Endodermal cell (in vitro differentiated cells): ENCODE results near the gene LCORL. TPM values are rescaled to one million over a fixed set of nuclear protein-coding genes. Genes with fewer than 3 reads are reported as not detected.
"Not testable (repeated sequence)": the region's sequence is repeated elsewhere in the genome, so short reads cannot be mapped to it uniquely, and the experiment has no call there.

Source experiments
- DNase-seq: peaks from one replicate; pipeline ENCODE4 v3.0.0-alpha.2; 2017
- H3K27ac ChIP-seq: 2 replicates; pipeline ENCODE4 v1.5.1; 2013; ENCODE audit warnings: mild to moderate bottlenecking, low read depth, low read length, moderate library complexity
- H3K27me3 ChIP-seq: 2 replicates; pipeline ENCODE4 v1.6.1; 2013; ENCODE audit warnings: mild to moderate bottlenecking, low read length, moderate library complexity; ENCODE audit not compliant: insufficient read depth, control insufficient read depth, poor library complexity, severe bottlenecking
- H3K36me3 ChIP-seq: 2 replicates; pipeline ENCODE4 v1.7.0; 2013; ENCODE audit warnings: mild to moderate bottlenecking, low read length, moderate library complexity; ENCODE audit not compliant: control insufficient read depth, insufficient read depth
- H3K4me1 ChIP-seq: one replicate; pipeline ENCODE4 v1.7.0; 2013; ENCODE audit warnings: low read length; ENCODE audit not compliant: control insufficient read depth, insufficient read depth
- H3K4me3 ChIP-seq: 2 replicates; pipeline ENCODE4 v1.5.1; 2013; ENCODE audit warnings: mild to moderate bottlenecking, low read length, moderate library complexity
- H3K9ac ChIP-seq: 2 replicates; pipeline ENCODE4 v1.6.1; 2013; ENCODE audit warnings: mild to moderate bottlenecking, low read length, moderate library complexity; ENCODE audit not compliant: poor library complexity, severe bottlenecking; ENCODE audit errors: extremely low read depth
- H3K9me3 ChIP-seq: 2 replicates; pipeline ENCODE4 v1.6.1; 2013; ENCODE audit warnings: mild to moderate bottlenecking, low read length, moderate library complexity; ENCODE audit not compliant: control insufficient read depth
- H3K27ac Mint-ChIP-seq: 2 replicates; pipeline ENCODE4 v1.8.0; 2020; ENCODE audit warnings: mixed read lengths
- H3K27me3 Mint-ChIP-seq: 2 replicates; pipeline ENCODE4 v1.8.0; 2021; ENCODE audit warnings: mild to moderate bottlenecking, mixed read lengths; ENCODE audit not compliant: insufficient read depth
- H3K36me3 Mint-ChIP-seq: 2 replicates; pipeline ENCODE4 v1.8.0; 2020; ENCODE audit warnings: low read depth, mixed read lengths
- H3K4me1 Mint-ChIP-seq: 2 replicates; pipeline ENCODE4 v1.8.0; 2020; ENCODE audit warnings: mixed read lengths
- H3K4me3 Mint-ChIP-seq: 2 replicates; pipeline ENCODE4 v1.8.0; 2020; ENCODE audit warnings: mild to moderate bottlenecking, moderate library complexity, mixed read lengths
- H3K9me3 Mint-ChIP-seq: 2 replicates; pipeline ENCODE4 v1.8.0; 2020; ENCODE audit warnings: mild to moderate bottlenecking, mixed read lengths
- WGBS, 2 experiments: methylation state at CpG; one replicate each; pipeline versions ENCODE4 v1.1.5 to v1.1.7; 2013; ENCODE audit warnings: missing lambda C conversion rate in 2 of 2, mixed read lengths in 1 of 2; ENCODE audit not compliant: insufficient coverage in 1 of 2, insufficient read length in 1 of 2; 5-methylcytosine and 5-hydroxymethylcytosine counted together
- total RNA-seq, 2 donors: library from RNA; stranded (reverse); fragmentation: NEBNext Ultra II Directional in 1 of 2; extraction: Animal tissue kit (Norgen Biotek cat#: 25700) in 1 of 2; gene quantifications; 2 replicates in 1 of 2; 3 replicates in 1 of 2; pipeline ENCODE4 v1.2.1, GENCODE V29; 2021
- TF ChIP-seq, protein P1 (sequence below): fragments of 200-600 bp; sonication (generic); conservative IDR thresholded peaks from 2 replicates; pipeline ENCODE4 v1.5.0; 2021; ENCODE audit warnings: antibody characterized with exemption, mild to moderate bottlenecking

LCORL gene
- total RNA-seq, 2 donors from 2014 or later: 20.4 to 34.5 TPM

DNA sequence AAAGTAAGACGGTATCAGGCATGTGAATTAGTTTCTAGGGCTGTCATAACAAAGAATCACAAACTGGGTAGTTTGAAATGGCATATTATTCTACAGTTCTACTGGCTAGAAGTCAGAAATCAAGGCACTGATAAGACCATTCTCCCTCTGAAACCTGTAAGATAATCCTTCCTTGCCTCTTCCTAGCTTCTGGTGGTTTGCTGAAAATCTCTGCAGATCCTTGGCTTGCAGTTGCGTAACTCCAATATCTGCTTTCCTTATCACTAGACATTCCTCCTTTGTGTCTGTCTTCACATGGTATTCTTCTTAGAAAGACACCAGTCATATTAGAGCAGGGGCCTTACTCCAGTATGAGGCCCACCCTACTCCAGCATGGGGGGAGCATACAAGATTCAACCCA lies 19.6 kb upstream of the LCORL start:
- Histone ChIP-seq H3K9ac (no peak overlapping the region), H3K36me3 (no peaks in the 10 kb centered on the region), H3K4me1 (peaks cover 7% of the 10 kb centered on the region), H3K4me3 (no peak overlapping the region), H3K9me3 (no peaks in the 10 kb centered on the region), H3K27me3 (no peaks in the 10 kb centered on the region), H3K27ac (no peak overlapping the region)
- TF ChIP-seq, protein P1, sequence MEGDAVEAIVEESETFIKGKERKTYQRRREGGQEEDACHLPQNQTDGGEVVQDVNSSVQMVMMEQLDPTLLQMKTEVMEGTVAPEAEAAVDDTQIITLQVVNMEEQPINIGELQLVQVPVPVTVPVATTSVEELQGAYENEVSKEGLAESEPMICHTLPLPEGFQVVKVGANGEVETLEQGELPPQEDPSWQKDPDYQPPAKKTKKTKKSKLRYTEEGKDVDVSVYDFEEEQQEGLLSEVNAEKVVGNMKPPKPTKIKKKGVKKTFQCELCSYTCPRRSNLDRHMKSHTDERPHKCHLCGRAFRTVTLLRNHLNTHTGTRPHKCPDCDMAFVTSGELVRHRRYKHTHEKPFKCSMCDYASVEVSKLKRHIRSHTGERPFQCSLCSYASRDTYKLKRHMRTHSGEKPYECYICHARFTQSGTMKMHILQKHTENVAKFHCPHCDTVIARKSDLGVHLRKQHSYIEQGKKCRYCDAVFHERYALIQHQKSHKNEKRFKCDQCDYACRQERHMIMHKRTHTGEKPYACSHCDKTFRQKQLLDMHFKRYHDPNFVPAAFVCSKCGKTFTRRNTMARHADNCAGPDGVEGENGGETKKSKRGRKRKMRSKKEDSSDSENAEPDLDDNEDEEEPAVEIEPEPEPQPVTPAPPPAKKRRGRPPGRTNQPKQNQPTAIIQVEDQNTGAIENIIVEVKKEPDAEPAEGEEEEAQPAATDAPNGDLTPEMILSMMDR: no peak
- Mint-ChIP-seq H3K4me1 (peaks cover 14% of the 10 kb centered on the region), H3K36me3 (no peaks in the 10 kb centered on the region), H3K4me3 (no peak overlapping the region), H3K9me3 (no peaks in the 10 kb centered on the region), H3K27me3 (no peaks in the 10 kb centered on the region), H3K27ac (no peak overlapping the region)
- no peak for DNase-seq
- 98 to 100% methylated on average over 1 to 2 of the region's 2 CpGs for WGBS, 2 experiments

DNA sequence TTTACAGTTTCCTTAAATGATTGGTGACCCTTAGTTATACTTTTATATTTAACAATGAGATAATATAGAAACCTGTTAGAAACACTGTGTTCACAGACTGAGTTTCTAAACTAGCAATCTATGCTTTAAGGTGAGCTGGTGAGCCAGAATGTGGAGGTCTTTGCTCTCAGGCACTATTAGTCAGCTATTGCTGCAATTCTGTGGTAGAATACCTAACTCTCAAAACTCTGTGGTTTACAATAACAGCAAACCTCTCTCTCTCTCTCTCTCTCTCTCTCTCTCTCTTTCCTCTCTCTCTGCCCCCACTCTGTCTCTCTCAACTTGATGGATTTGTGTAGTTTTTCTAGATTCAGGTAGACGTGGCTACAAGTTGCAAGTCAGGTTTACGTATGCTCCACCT lies 17.6 kb upstream of the LCORL start:
- H3K27me3 ChIP-seq: no peaks in the 10 kb centered on the region
- no peaks in the 10 kb centered on the region for H3K27me3 Mint-ChIP-seq
- H3K9me3 ChIP-seq: no peaks in the 10 kb centered on the region
- no peak overlapping the region for H3K4me3 Mint-ChIP-seq
- no peaks in the 10 kb centered on the region for H3K36me3 ChIP-seq
- H3K4me1 Mint-ChIP-seq: peaks cover 12% of the 10 kb centered on the region
- WGBS, 2 experiments: 94 to 100% methylated on average over 2 of the region's 2 CpGs
- H3K4me3 ChIP-seq: no peak overlapping the region
- H3K27ac Mint-ChIP-seq: no peak overlapping the region
- H3K4me1 ChIP-seq: peaks cover 7% of the 10 kb centered on the region
- H3K36me3 Mint-ChIP-seq: no peaks in the 10 kb centered on the region
- no peak for DNase-seq
- no peak overlapping the region for H3K9ac ChIP-seq
- TF ChIP-seq, protein P1: no peak
- H3K27ac ChIP-seq: no peak overlapping the region
- no peaks in the 10 kb centered on the region for H3K9me3 Mint-ChIP-seq

DNA sequence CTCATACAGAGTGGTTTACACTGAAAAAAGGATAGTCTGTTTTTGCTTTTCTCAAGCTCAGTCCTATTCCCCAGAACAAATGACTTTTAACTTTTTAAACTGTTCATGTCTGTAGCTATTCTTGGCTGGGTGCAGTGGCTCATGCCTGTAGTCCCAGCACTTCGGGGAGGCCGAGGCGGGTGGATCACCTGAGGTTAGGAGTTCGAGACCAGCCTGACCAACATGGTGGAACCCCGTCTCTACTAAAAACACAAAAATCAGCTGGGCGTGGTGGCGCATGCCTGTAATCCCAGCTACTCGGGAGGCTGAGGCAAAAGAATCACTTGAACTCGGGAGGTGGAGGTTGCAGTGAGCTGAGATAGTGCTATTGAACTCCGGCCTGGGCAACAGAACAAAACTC lies 14.8 kb upstream of the LCORL start:
- not testable (repeated sequence) for H3K4me3 Mint-ChIP-seq, H3K9me3 ChIP-seq, H3K36me3 ChIP-seq, DNase-seq, H3K9me3 Mint-ChIP-seq, H3K27ac Mint-ChIP-seq, H3K4me3 ChIP-seq, H3K27ac ChIP-seq, H3K9ac ChIP-seq, H3K27me3 Mint-ChIP-seq, H3K4me1 ChIP-seq, H3K4me1 Mint-ChIP-seq, H3K36me3 Mint-ChIP-seq, H3K27me3 ChIP-seq
- WGBS, 2 experiments: 79 to 88% methylated on average over 3 to 10 of the region's 10 CpGs

DNA sequence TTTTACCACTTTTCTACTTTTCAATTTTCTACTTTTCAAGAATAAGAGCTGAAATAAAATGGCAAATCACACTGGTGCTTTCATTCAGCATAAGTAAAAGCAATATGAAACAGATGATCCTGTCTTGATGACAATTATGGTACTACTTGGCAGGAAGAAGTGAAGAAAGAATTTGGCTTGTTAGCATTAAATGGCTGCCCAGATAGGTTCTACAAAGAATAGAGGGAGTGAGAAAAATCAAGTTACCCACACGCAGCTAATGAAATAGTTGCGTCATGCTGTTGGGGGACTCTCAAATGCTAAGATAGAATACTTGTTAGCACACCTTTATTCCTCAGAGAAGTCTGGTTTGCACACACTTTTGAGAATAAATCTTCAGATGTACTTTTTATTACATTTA lies 12.5 kb upstream of the LCORL start:
- Mint-ChIP-seq H3K36me3 (no peaks in the 10 kb centered on the region), H3K4me1 (no peaks in the 10 kb centered on the region), H3K27ac (no peak overlapping the region), H3K27me3 (peaks cover 2% of the 10 kb centered on the region), H3K4me3 (no peak overlapping the region), H3K9me3 (no peaks in the 10 kb centered on the region)
- Histone ChIP-seq H3K4me1 (no peaks in the 10 kb centered on the region), H3K36me3 (no peaks in the 10 kb centered on the region), H3K9me3 (no peaks in the 10 kb centered on the region), H3K9ac (no peak overlapping the region), H3K27ac (no peak overlapping the region), H3K4me3 (no peak overlapping the region), H3K27me3 (no peaks in the 10 kb centered on the region)
- TF ChIP-seq, protein P1: no peak
- no peak for DNase-seq
- 93% methylated on average over 2 of the region's 2 CpGs; no CpG with 5 or more reads in 1 of the 2 experiments for WGBS, 2 experiments
